Osteocyte (in vitro differentiated cells): ENCODE results near the gene CAMKMT. TPM values are rescaled to one million over a fixed set of nuclear protein-coding genes. Genes with fewer than 3 reads are reported as not detected.

Experiments
- DNase-seq: peaks from one replicate; pipeline ENCODE4 v3.0.0; 2021; ENCODE audit warnings: mixed read lengths; ENCODE audit not compliant: unreplicated experiment; ENCODE audit errors: extremely low spot score
- H3K27ac Mint-ChIP-seq: one replicate; pipeline ENCODE4 v1.8.0; 2021; ENCODE audit warnings: mild to moderate bottlenecking, mixed read lengths; ENCODE audit not compliant: unreplicated experiment
- H3K27me3 Mint-ChIP-seq: one replicate; pipeline ENCODE4 v1.8.0; 2021; ENCODE audit warnings: mixed read lengths; ENCODE audit not compliant: unreplicated experiment
- H3K36me3 Mint-ChIP-seq: one replicate; pipeline ENCODE4 v1.8.0; 2021; ENCODE audit warnings: mixed read lengths; ENCODE audit not compliant: unreplicated experiment
- H3K4me1 Mint-ChIP-seq: one replicate; pipeline ENCODE4 v1.8.0; 2021; ENCODE audit warnings: mixed read lengths; ENCODE audit not compliant: unreplicated experiment
- H3K4me3 Mint-ChIP-seq: one replicate; pipeline ENCODE4 v1.8.0; 2021; ENCODE audit warnings: mild to moderate bottlenecking, moderate library complexity, mixed read lengths; ENCODE audit not compliant: unreplicated experiment
- H3K9me3 Mint-ChIP-seq: one replicate; pipeline ENCODE4 v1.8.0; 2021; ENCODE audit warnings: mixed read lengths; ENCODE audit not compliant: unreplicated experiment
- CTCF ChIP-seq: fragments of 200-600 bp; sonication (generic); IDR thresholded peaks from 2 replicates; pipeline ENCODE4 v1.5.0; 2021; ENCODE audit warnings: antibody characterized with exemption, mild to moderate bottlenecking, moderate library complexity
- total RNA-seq: library from RNA; stranded (reverse); gene quantifications from 2 replicates; pipeline ENCODE4 v1.2.1, GENCODE V29; 2021

The CAMKMT gene
- total RNA-seq, 1 donor from 2014 or later, result 10.9 TPM

- no peak for DNase-seq
- H3K4me1 Mint-ChIP-seq, result peaks cover 11% of the 10 kb centered on the region
- no peak for TF ChIP-seq CTCF
- H3K27me3 Mint-ChIP-seq, result no peaks in the 10 kb centered on the region
- no peaks in the 10 kb centered on the region for H3K9me3 Mint-ChIP-seq
- H3K36me3 Mint-ChIP-seq, result no peaks in the 10 kb centered on the region
- H3K4me3 Mint-ChIP-seq, result no peak overlapping the region
- no peak overlapping the region for H3K27ac Mint-ChIP-seq
These were observed 291.0 kb downstream of the CAMKMT start for GRCh38 chr2:44652701-44653100.

GRCh38 chr2:44655401-44655864 lies 293.7 kb downstream of the CAMKMT start:
- Mint-ChIP-seq H3K27ac (no peak overlapping the region), H3K4me1 (peaks cover 8% of the 10 kb centered on the region), H3K4me3 (no peak overlapping the region), H3K9me3 (no peaks in the 10 kb centered on the region), H3K27me3 (no peaks in the 10 kb centered on the region), H3K36me3 (no peaks in the 10 kb centered on the region)
- DNase-seq, result no peak
- no peak for TF ChIP-seq CTCF

- no peak for DNase-seq
- no peaks in the 10 kb centered on the region for H3K9me3 Mint-ChIP-seq
- H3K27me3 Mint-ChIP-seq, result no peaks in the 10 kb centered on the region
- no peak overlapping the region for H3K27ac Mint-ChIP-seq
- no peak for TF ChIP-seq CTCF
- peaks cover 8% of the 10 kb centered on the region for H3K4me1 Mint-ChIP-seq
- no peaks in the 10 kb centered on the region for H3K36me3 Mint-ChIP-seq
- H3K4me3 Mint-ChIP-seq, result no peak overlapping the region
These were observed 294.7 kb downstream of the CAMKMT start for GRCh38 chr2:44656460-44656859.

- peaks cover 3% of the 10 kb centered on the region for H3K27me3 Mint-ChIP-seq
- H3K36me3 Mint-ChIP-seq, result no peaks in the 10 kb centered on the region
- no peak for DNase-seq
- no peak overlapping the region for H3K4me3 Mint-ChIP-seq
- H3K4me1 Mint-ChIP-seq, result no peaks in the 10 kb centered on the region
- no peak overlapping the region for H3K27ac Mint-ChIP-seq
- H3K9me3 Mint-ChIP-seq, result no peaks in the 10 kb centered on the region
- TF ChIP-seq CTCF, result no peak
These were observed 301.8 kb downstream of the CAMKMT start for GRCh38 chr2:44663471-44664073.

DNA sequence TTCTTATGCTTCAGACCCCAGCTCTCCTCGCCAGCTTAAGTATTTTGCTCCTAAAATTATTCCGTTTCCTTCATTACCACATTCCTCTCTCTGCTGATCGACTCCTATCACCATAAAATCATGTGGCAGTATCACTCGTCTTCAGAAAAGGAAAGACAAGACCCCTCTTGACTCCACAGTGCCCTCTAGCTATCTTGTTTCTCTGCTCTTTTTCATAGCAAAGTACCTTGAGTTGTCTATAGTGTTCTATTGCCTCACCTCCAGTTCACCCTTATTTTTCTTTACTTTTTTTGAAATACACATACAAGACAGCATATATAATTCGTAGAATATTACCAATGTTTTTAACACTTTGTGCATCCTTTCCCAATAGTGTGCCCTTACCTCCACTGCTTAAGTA lies 306.6 kb downstream of the CAMKMT start:
- Mint-ChIP-seq H3K9me3 (no peaks in the 10 kb centered on the region), H3K27me3 (peaks cover 5% of the 10 kb centered on the region), H3K4me3 (no peak overlapping the region), H3K36me3 (no peaks in the 10 kb centered on the region), H3K4me1 (no peaks in the 10 kb centered on the region), H3K27ac (no peak overlapping the region)
- no peak for DNase-seq
- TF ChIP-seq CTCF, result peak; percentile 28
